GM03348 (cell line): ENCODE data around the gene KCNJ16.
"Not testable (repeated sequence)": the region's sequence is repeated elsewhere in the genome, so short reads cannot be mapped to it uniquely, and the experiment has no call there.

Experiments
- DNase-seq: peaks from one replicate; pipeline ENCODE4 v3.0.0; 2012; ENCODE audit warnings: low spot score

The KCNJ16 gene

GRCh38 chr17:70074956-70075355 is at the start of gene KCNJ16:
TSS of gene KCNJ16 (plus strand) at chr17:70075225. CDS start at chr17:70132088, 56,863 bp downstream.
- DNase-seq, result no peak

- no peak for DNase-seq
Measured at GRCh38 chr17:70028397-70028796, 46.6 kb upstream of the KCNJ16 start.

- no peak for DNase-seq
Measured at GRCh38 chr17:70028978-70029767, 45.9 kb upstream of the KCNJ16 start.

GRCh38 chr17:70030371-70030770 is 44.7 kb upstream of the KCNJ16 start:
- DNase-seq, result no peak

- no peak for DNase-seq
Measured at GRCh38 chr17:70031341-70031740, 43.7 kb upstream of the KCNJ16 start.

GRCh38 chr17:70033165-70033564 is 41.9 kb upstream of the KCNJ16 start:
- DNase-seq, result no peak

- no peak for DNase-seq
Measured at GRCh38 chr17:70034158-70034557, 40.9 kb upstream of the KCNJ16 start.

- no peak for DNase-seq
Measured at GRCh38 chr17:70037498-70037897, 37.5 kb upstream of the KCNJ16 start.

GRCh38 chr17:70040336-70040735 is 34.7 kb upstream of the KCNJ16 start:
- peak; percentile 29 for DNase-seq

- DNase-seq, result no peak
Measured at GRCh38 chr17:70041061-70041460, 34.0 kb upstream of the KCNJ16 start.

GRCh38 chr17:70041540-70041939 is 33.5 kb upstream of the KCNJ16 start:
- no peak for DNase-seq

GRCh38 chr17:70045780-70046179 is 29.2 kb upstream of the KCNJ16 start:
- not testable (repeated sequence) for DNase-seq

- DNase-seq, result no peak
Measured at GRCh38 chr17:70047619-70048419, 27.2 kb upstream of the KCNJ16 start.

GRCh38 chr17:70049801-70050591 is 25.0 kb upstream of the KCNJ16 start:
- DNase-seq, result peak; percentile 38

GRCh38 chr17:70050931-70051330 is 24.1 kb upstream of the KCNJ16 start:
- no peak for DNase-seq

- no peak for DNase-seq
Measured at GRCh38 chr17:70053241-70054234, 21.5 kb upstream of the KCNJ16 start.

GRCh38 chr17:70055000-70055399 is 20.0 kb upstream of the KCNJ16 start:
- no peak for DNase-seq

- DNase-seq, result no peak
Measured at GRCh38 chr17:70059071-70059470, 16.0 kb upstream of the KCNJ16 start.

GRCh38 chr17:70059649-70060048 is 15.4 kb upstream of the KCNJ16 start:
- DNase-seq, result no peak

- no peak for DNase-seq
Measured at GRCh38 chr17:70060415-70060814, 14.6 kb upstream of the KCNJ16 start.

GRCh38 chr17:70067134-70067533 is 7.9 kb upstream of the KCNJ16 start:
- no peak for DNase-seq
